ENCODE results near the gene ADAM17. TPM values are rescaled to one million over a fixed set of nuclear protein-coding genes. Genes with fewer than 3 reads are reported as not detected.

Gene ADAM17
- total RNA-seq, 1 experiment from 2014 or later: 50.0 TPM

DNA sequence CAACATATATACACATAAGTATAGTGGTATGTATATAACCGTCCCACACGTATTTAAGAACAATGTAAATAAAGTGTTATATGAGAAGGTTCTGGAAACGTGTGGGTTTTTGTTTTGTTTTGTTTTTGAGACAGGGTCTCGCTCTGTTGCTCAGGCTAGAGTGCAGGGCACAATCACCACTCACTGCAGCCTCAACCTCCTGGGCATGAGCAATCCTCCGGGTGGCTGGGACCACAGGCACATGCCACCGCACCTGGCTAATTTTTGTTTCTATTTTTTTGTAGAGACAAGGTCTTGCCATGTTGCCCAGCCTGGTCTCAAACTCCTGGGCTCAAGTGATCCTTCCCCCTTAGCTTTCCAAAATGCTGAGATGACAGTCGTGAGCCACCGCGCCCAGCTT, 6.2 kb downstream of the ADAM17 start:
- ChIA-PET POLR2A (no interaction called here), CTCF (no interaction called here)
- intact Hi-C loops (cut with micrococcal nuclease; ENCODE audit: unreplicated experiment) (no loop called here), in situ Hi-C loops (cut with HindIII; ENCODE audit: low pct_unique_long_range_greater_than_20kb, low sequenced_read_pairs) (no loop called here)
- TF ChIP-seq SIN3A (IDR thresholded peaks at IDR 0.05; ENCODE audit: borderline replicate concordance, insufficient read depth, low read depth, low read length): no peak
- TF ChIP-seq, protein P1, sequence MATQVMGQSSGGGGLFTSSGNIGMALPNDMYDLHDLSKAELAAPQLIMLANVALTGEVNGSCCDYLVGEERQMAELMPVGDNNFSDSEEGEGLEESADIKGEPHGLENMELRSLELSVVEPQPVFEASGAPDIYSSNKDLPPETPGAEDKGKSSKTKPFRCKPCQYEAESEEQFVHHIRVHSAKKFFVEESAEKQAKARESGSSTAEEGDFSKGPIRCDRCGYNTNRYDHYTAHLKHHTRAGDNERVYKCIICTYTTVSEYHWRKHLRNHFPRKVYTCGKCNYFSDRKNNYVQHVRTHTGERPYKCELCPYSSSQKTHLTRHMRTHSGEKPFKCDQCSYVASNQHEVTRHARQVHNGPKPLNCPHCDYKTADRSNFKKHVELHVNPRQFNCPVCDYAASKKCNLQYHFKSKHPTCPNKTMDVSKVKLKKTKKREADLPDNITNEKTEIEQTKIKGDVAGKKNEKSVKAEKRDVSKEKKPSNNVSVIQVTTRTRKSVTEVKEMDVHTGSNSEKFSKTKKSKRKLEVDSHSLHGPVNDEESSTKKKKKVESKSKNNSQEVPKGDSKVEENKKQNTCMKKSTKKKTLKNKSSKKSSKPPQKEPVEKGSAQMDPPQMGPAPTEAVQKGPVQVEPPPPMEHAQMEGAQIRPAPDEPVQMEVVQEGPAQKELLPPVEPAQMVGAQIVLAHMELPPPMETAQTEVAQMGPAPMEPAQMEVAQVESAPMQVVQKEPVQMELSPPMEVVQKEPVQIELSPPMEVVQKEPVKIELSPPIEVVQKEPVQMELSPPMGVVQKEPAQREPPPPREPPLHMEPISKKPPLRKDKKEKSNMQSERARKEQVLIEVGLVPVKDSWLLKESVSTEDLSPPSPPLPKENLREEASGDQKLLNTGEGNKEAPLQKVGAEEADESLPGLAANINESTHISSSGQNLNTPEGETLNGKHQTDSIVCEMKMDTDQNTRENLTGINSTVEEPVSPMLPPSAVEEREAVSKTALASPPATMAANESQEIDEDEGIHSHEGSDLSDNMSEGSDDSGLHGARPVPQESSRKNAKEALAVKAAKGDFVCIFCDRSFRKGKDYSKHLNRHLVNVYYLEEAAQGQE (IDR thresholded peaks at IDR 0.05; ENCODE audit: insufficient read depth in 1 of 2, low read depth in 2 of 2, low read length in 1 of 2): no peak
- no peak for TF ChIP-seq POLR2AphosphoS5 (IDR thresholded peaks at IDR 0.05; ENCODE audit: low read depth, low read length)
- TF ChIP-seq, protein P2, sequence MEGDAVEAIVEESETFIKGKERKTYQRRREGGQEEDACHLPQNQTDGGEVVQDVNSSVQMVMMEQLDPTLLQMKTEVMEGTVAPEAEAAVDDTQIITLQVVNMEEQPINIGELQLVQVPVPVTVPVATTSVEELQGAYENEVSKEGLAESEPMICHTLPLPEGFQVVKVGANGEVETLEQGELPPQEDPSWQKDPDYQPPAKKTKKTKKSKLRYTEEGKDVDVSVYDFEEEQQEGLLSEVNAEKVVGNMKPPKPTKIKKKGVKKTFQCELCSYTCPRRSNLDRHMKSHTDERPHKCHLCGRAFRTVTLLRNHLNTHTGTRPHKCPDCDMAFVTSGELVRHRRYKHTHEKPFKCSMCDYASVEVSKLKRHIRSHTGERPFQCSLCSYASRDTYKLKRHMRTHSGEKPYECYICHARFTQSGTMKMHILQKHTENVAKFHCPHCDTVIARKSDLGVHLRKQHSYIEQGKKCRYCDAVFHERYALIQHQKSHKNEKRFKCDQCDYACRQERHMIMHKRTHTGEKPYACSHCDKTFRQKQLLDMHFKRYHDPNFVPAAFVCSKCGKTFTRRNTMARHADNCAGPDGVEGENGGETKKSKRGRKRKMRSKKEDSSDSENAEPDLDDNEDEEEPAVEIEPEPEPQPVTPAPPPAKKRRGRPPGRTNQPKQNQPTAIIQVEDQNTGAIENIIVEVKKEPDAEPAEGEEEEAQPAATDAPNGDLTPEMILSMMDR (IDR thresholded peaks at IDR 0.05): no peak
- no peak for TF ChIP-seq TCF7L2 (IDR thresholded peaks at IDR 0.05; ENCODE audit: low read depth, low read length)
- H3K27ac ChIP-seq (ENCODE audit: low read length): no peak overlapping the region
- BruUV-seq (replicated peaks): no TSS peak
- no peak for DNase-seq (ENCODE audit: low read depth, low spot score)
- no peak for ATAC-seq
- peaks cover 27% of the 10 kb centered on the region for H3K4me1 ChIP-seq (ENCODE audit: control insufficient read depth, insufficient read depth, low read length)
- H3K9me3 ChIP-seq (ENCODE audit: control insufficient read depth, insufficient read depth, low read depth, low read length): no peaks in the 10 kb centered on the region
- H3K36me3 ChIP-seq (ENCODE audit: control insufficient read depth, insufficient read depth, low read length): no peaks in the 10 kb centered on the region; the same call in 1 of the 2 replicates
- no peak overlapping the region for H3K4me3 ChIP-seq (ENCODE audit: low read depth in 2 of 2, low read length in 2 of 2)
- H3K27me3 ChIP-seq (ENCODE audit: control insufficient read depth, insufficient read depth, low read length): no peaks in the 10 kb centered on the region

DNA sequence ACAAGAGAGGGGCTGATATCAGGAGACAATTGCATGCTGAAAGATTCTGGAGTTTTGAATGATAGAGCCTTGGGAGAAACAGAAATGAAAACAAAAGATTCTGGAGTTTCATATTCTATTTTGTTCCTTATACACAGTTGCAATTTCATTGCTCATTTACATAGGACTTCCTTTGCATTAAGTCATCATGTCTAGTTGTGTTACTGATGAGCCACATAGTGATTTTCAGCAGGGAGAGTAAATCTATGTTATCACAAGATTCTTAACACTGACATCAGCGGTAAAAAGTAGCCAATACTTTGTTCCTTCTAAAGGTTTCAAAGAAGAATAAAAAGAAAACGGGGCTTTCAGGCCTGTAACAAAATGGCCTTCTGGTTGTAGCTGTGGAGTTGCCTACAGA, 7.1 kb downstream of the ADAM17 start:
- no peaks in the 10 kb centered on the region for H3K27me3 ChIP-seq (ENCODE audit: control insufficient read depth, insufficient read depth, low read length)
- ChIA-PET CTCF (no interaction called here), POLR2A (no interaction called here)
- no peaks in the 10 kb centered on the region for H3K36me3 ChIP-seq (ENCODE audit: control insufficient read depth, insufficient read depth, low read length)
- ATAC-seq (no peak), DNase-seq (ENCODE audit: low read depth, low spot score) (no peak)
- no peak overlapping the region for H3K4me3 ChIP-seq (ENCODE audit: low read depth in 2 of 2, low read length in 2 of 2)
- TF ChIP-seq SIN3A (IDR thresholded peaks at IDR 0.05; ENCODE audit: borderline replicate concordance, insufficient read depth, low read depth, low read length): no peak
- TF ChIP-seq, protein P1 (IDR thresholded peaks at IDR 0.05; ENCODE audit: insufficient read depth in 1 of 2, low read depth in 2 of 2, low read length in 1 of 2): no peak
- no peak for TF ChIP-seq TCF7L2 (IDR thresholded peaks at IDR 0.05; ENCODE audit: low read depth, low read length)
- TF ChIP-seq, protein P2 (IDR thresholded peaks at IDR 0.05): no peak
- TF ChIP-seq POLR2AphosphoS5 (IDR thresholded peaks at IDR 0.05; ENCODE audit: low read depth, low read length): no peak
- BruUV-seq (replicated peaks): TSS peak; percentile 10
- no peak overlapping the region for H3K27ac ChIP-seq (ENCODE audit: low read length)
- no peaks in the 10 kb centered on the region for H3K9me3 ChIP-seq (ENCODE audit: control insufficient read depth, insufficient read depth, low read depth, low read length)
- H3K4me1 ChIP-seq (ENCODE audit: control insufficient read depth, insufficient read depth, low read length): peaks cover 24% of the 10 kb centered on the region
- in situ Hi-C loops (cut with HindIII; ENCODE audit: low pct_unique_long_range_greater_than_20kb, low sequenced_read_pairs): no loop called here
- intact Hi-C loops (cut with micrococcal nuclease; ENCODE audit: unreplicated experiment): no loop called here

All from Panc1 (cell line).